ENCODE measurements around the gene ITGA5.

The ITGA5 gene

DNA sequence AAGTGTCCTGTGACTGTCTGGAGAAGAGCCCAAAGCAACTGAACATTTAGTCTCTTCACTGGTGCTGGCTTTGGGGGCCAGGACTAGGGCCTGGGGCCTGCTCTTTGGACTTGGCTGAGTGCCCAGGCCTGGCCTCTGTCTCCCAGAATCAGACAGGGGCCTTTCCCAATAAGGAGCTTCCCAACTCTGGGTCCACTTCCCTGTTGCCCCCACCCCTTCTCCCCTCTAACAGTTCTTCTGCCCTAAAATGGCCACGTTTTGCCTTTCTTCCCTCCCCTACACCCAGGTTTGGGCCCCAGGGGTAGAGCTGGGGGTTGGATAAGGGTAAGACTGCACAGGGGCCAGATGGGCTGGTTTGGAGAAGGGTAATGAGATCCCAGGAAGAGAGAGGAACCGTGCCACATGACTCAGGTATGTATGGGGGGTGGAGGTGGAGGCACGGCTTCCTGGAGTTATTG is 10.0 kb upstream of the ITGA5 start:
- no peak overlapping the region for H2AFZ ChIP-seq (ENCODE audit: low read depth, low read length)

GRCh38 chr12:54428050-54429013 is 9.3 kb upstream of the ITGA5 start:
- Histone ChIP-seq H3K9ac (ENCODE audit: low read depth, low read length) (no peak overlapping the region), H3K79me2 (ENCODE audit: insufficient read depth, low read length) (no peaks in the 10 kb centered on the region), H3K36me3 (ENCODE audit: insufficient read depth, low read length) (no peaks in the 10 kb centered on the region), H2AFZ (ENCODE audit: low read depth, low read length) (no peak overlapping the region), H3K4me3 (ENCODE audit: low read depth in 1 of 2, low read length in 2 of 2) (no peak overlapping the region), H3K27ac (ENCODE audit: low read length) (no peak overlapping the region), H3K27me3 (ENCODE audit: insufficient read depth, low read length, poor library complexity) (peaks cover 45% of the 10 kb centered on the region), H3K4me1 (ENCODE audit: insufficient read depth, low read length) (no peaks in the 10 kb centered on the region), H3K9me3 (ENCODE audit: insufficient read depth, low read length, severe bottlenecking) (no peaks in the 10 kb centered on the region), H3K4me2 (ENCODE audit: insufficient read depth, low read length) (no peak overlapping the region), H4K20me1 (ENCODE audit: insufficient read depth, low read length) (no peaks in the 10 kb centered on the region)
- DNase-seq (no peak), ATAC-seq (ENCODE audit: insufficient read depth, low read depth) (no peak)
- TF ChIP-seq, protein P1, sequence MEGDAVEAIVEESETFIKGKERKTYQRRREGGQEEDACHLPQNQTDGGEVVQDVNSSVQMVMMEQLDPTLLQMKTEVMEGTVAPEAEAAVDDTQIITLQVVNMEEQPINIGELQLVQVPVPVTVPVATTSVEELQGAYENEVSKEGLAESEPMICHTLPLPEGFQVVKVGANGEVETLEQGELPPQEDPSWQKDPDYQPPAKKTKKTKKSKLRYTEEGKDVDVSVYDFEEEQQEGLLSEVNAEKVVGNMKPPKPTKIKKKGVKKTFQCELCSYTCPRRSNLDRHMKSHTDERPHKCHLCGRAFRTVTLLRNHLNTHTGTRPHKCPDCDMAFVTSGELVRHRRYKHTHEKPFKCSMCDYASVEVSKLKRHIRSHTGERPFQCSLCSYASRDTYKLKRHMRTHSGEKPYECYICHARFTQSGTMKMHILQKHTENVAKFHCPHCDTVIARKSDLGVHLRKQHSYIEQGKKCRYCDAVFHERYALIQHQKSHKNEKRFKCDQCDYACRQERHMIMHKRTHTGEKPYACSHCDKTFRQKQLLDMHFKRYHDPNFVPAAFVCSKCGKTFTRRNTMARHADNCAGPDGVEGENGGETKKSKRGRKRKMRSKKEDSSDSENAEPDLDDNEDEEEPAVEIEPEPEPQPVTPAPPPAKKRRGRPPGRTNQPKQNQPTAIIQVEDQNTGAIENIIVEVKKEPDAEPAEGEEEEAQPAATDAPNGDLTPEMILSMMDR (IDR thresholded peaks at IDR 0.05; ENCODE audit: borderline replicate concordance, extremely low read depth, low read length, poor library complexity, severe bottlenecking), result no peak
- TF ChIP-seq EZH2 (IDR thresholded peaks at IDR 0.05; ENCODE audit: borderline replicate concordance, low read depth, low read length, severe bottlenecking), result no peak

More for the DNA sequence above, 10.0 kb upstream of the ITGA5 start:
- H4K20me1 ChIP-seq (ENCODE audit: insufficient read depth, low read length), result no peaks in the 10 kb centered on the region
- H3K27me3 ChIP-seq (ENCODE audit: insufficient read depth, low read length, poor library complexity), result peaks cover 44% of the 10 kb centered on the region
- no peak for ATAC-seq (ENCODE audit: insufficient read depth, low read depth)
- H3K4me3 ChIP-seq (ENCODE audit: low read depth in 1 of 2, low read length in 2 of 2), result no peak overlapping the region
- no peak overlapping the region for H3K4me2 ChIP-seq (ENCODE audit: insufficient read depth, low read length)
- H3K27ac ChIP-seq (ENCODE audit: low read length), result no peak overlapping the region
- H3K79me2 ChIP-seq (ENCODE audit: insufficient read depth, low read length), result no peaks in the 10 kb centered on the region
- no peaks in the 10 kb centered on the region for H3K4me1 ChIP-seq (ENCODE audit: insufficient read depth, low read length)
- no peaks in the 10 kb centered on the region for H3K9me3 ChIP-seq (ENCODE audit: insufficient read depth, low read length, severe bottlenecking)
- H3K36me3 ChIP-seq (ENCODE audit: insufficient read depth, low read length), result no peaks in the 10 kb centered on the region
- TF ChIP-seq EZH2 (IDR thresholded peaks at IDR 0.05; ENCODE audit: borderline replicate concordance, low read depth, low read length, severe bottlenecking), result no peak
- TF ChIP-seq, protein P1 (IDR thresholded peaks at IDR 0.05; ENCODE audit: borderline replicate concordance, extremely low read depth, low read length, poor library complexity, severe bottlenecking), result no peak
- no peak overlapping the region for H3K9ac ChIP-seq (ENCODE audit: low read depth, low read length)
- no peak for DNase-seq

DNA sequence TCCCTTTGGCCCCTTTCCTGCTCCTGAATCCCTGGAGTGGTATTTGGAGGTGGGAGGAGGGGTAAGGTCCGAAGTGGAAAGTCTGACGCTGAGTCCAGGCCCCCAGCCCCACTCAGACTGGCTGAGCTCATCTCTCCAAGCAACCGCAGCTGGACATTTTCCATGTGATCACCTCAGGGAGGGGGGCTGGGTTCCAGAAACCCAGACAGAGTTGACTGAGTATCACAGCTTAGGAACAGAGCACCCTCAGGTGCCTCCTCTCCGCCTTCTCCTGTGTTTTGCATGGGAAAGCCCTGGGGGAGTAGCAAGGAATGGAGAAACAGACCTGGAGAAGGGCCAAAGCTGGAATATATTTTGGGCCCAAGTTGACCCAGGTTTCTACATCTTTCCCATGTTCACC is 8.0 kb upstream of the ITGA5 start:
- Histone ChIP-seq H2AFZ (ENCODE audit: low read depth, low read length) (no peak overlapping the region), H3K9ac (ENCODE audit: low read depth, low read length) (no peak overlapping the region), H3K27me3 (ENCODE audit: insufficient read depth, low read length, poor library complexity) (peaks cover 55% of the 10 kb centered on the region), H3K27ac (ENCODE audit: low read length) (no peak overlapping the region), H3K9me3 (ENCODE audit: insufficient read depth, low read length, severe bottlenecking) (no peaks in the 10 kb centered on the region), H3K4me2 (ENCODE audit: insufficient read depth, low read length) (no peak overlapping the region), H3K36me3 (ENCODE audit: insufficient read depth, low read length) (no peaks in the 10 kb centered on the region), H4K20me1 (ENCODE audit: insufficient read depth, low read length) (no peaks in the 10 kb centered on the region), H3K4me1 (ENCODE audit: insufficient read depth, low read length) (no peaks in the 10 kb centered on the region), H3K79me2 (ENCODE audit: insufficient read depth, low read length) (no peaks in the 10 kb centered on the region), H3K4me3 (ENCODE audit: low read depth in 1 of 2, low read length in 2 of 2) (no peak overlapping the region)
- TF ChIP-seq, protein P1 (IDR thresholded peaks at IDR 0.05; ENCODE audit: borderline replicate concordance, extremely low read depth, low read length, poor library complexity, severe bottlenecking), result no peak
- TF ChIP-seq EZH2 (IDR thresholded peaks at IDR 0.05; ENCODE audit: borderline replicate concordance, low read depth, low read length, severe bottlenecking), result no peak
- ATAC-seq (ENCODE audit: insufficient read depth, low read depth) (no peak), DNase-seq (no peak)
